Measurements from ENCODE around the gene SPON2.

GRCh38 chr4:1153567-1154090 is 18.8 kb downstream of the SPON2 start:
- TF ChIP-seq TAF1 (IDR thresholded peaks at IDR 0.05; ENCODE audit: borderline replicate concordance, insufficient read depth, low read length) (no peak), POLR2AphosphoS5 (IDR thresholded peaks at IDR 0.05; ENCODE audit: low read depth, low read length) (no peak), REST (IDR thresholded peaks at IDR 0.05; ENCODE audit: insufficient read depth in 1 of 2, low read depth in 2 of 2, low read length in 2 of 2) (no peak), SIN3A (IDR thresholded peaks at IDR 0.05; ENCODE audit: borderline replicate concordance, insufficient read depth, low read length) (no peak)
